Chondrocyte (in vitro differentiated cells): ENCODE results near the gene ZNF217. TPM values are rescaled to one million over a fixed set of nuclear protein-coding genes. Genes with fewer than 3 reads are reported as not detected.
"Not testable (repeated sequence)": the region's sequence is repeated elsewhere in the genome, so short reads cannot be mapped to it uniquely, and the experiment has no call there.

Experiments
- DNase-seq: peaks from one replicate; pipeline ENCODE4 v3.0.0; 2021; ENCODE audit warnings: mixed read lengths, low spot score
- H3K27ac Mint-ChIP-seq: one replicate; pipeline ENCODE4 v1.8.0; 2021; ENCODE audit warnings: mild to moderate bottlenecking, moderate library complexity, mixed read lengths; ENCODE audit not compliant: unreplicated experiment
- H3K27me3 Mint-ChIP-seq: 2 replicates; pipeline ENCODE4 v1.8.0; 2021; ENCODE audit warnings: low read depth, mixed read lengths
- H3K36me3 Mint-ChIP-seq: 2 replicates; pipeline ENCODE4 v1.8.0; 2021; ENCODE audit warnings: low read depth, mixed read lengths
- H3K4me1 Mint-ChIP-seq: 2 replicates; pipeline ENCODE4 v1.8.0; 2021; ENCODE audit warnings: low read depth, mild to moderate bottlenecking, mixed read lengths
- H3K4me3 Mint-ChIP-seq: one replicate; pipeline ENCODE4 v1.8.0; 2021; ENCODE audit warnings: mild to moderate bottlenecking, moderate library complexity, mixed read lengths; ENCODE audit not compliant: unreplicated experiment
- H3K9me3 Mint-ChIP-seq: 2 replicates; pipeline ENCODE4 v1.8.0; 2021; ENCODE audit warnings: low read depth, mixed read lengths
- CTCF ChIP-seq: fragments of 200-600 bp; sonication (generic); IDR thresholded peaks from 2 replicates; pipeline ENCODE4 v1.5.0; 2021; ENCODE audit warnings: antibody characterized with exemption, mild to moderate bottlenecking, moderate library complexity
- total RNA-seq: library from RNA; stranded (reverse); gene quantifications from 3 replicates; pipeline ENCODE4 v1.2.1, GENCODE V29; 2021

ZNF217 gene
- total RNA-seq, 1 donor from 2014 or later, result 28.7 TPM

GRCh38 chr20:53587157-53587703 lies 6.4 kb downstream of the ZNF217 start:
- H3K9me3 Mint-ChIP-seq, H3K4me3 Mint-ChIP-seq, H3K27me3 Mint-ChIP-seq, H3K27ac Mint-ChIP-seq, DNase-seq, H3K36me3 Mint-ChIP-seq: not testable (repeated sequence)
- H3K4me1 Mint-ChIP-seq, result peaks cover 86% of the 10 kb centered on the region

GRCh38 chr20:53586640-53587039 lies 7.0 kb downstream of the ZNF217 start:
- Mint-ChIP-seq H3K4me3 (no peak overlapping the region), H3K27ac (peak overlapping the region; percentile 74), H3K27me3 (no peaks in the 10 kb centered on the region), H3K9me3 (no peaks in the 10 kb centered on the region), H3K36me3 (peaks cover 7% of the 10 kb centered on the region), H3K4me1 (peaks cover 84% of the 10 kb centered on the region)
- no peak for TF ChIP-seq CTCF
- no peak for DNase-seq

GRCh38 chr20:53585910-53586309 lies 7.7 kb downstream of the ZNF217 start:
- DNase-seq, H3K4me3 Mint-ChIP-seq, H3K36me3 Mint-ChIP-seq, H3K9me3 Mint-ChIP-seq, H3K27me3 Mint-ChIP-seq: not testable (repeated sequence)
- Mint-ChIP-seq H3K27ac (peak overlapping the region; percentile 74), H3K4me1 (peaks cover 76% of the 10 kb centered on the region)

- H3K4me1 Mint-ChIP-seq, result peaks cover 76% of the 10 kb centered on the region
- not testable (repeated sequence) for H3K36me3 Mint-ChIP-seq, H3K4me3 Mint-ChIP-seq, DNase-seq, H3K27me3 Mint-ChIP-seq, H3K9me3 Mint-ChIP-seq
- H3K27ac Mint-ChIP-seq, result peak overlapping the region; percentile 41
These were observed 8.6 kb downstream of the ZNF217 start for GRCh38 chr20:53585004-53585569.

GRCh38 chr20:53584550-53584913 lies 9.1 kb downstream of the ZNF217 start:
- H3K4me1 Mint-ChIP-seq, result peaks cover 76% of the 10 kb centered on the region
- not testable (repeated sequence) for H3K9me3 Mint-ChIP-seq, H3K36me3 Mint-ChIP-seq, H3K4me3 Mint-ChIP-seq, H3K27me3 Mint-ChIP-seq, DNase-seq
- peak overlapping the region; percentile 90 for H3K27ac Mint-ChIP-seq

GRCh38 chr20:53583660-53584549 lies 9.7 kb downstream of the ZNF217 start:
- H3K27me3 Mint-ChIP-seq, H3K4me3 Mint-ChIP-seq, H3K9me3 Mint-ChIP-seq, DNase-seq, H3K36me3 Mint-ChIP-seq: not testable (repeated sequence)
- Mint-ChIP-seq H3K4me1 (peaks cover 76% of the 10 kb centered on the region), H3K27ac (peak overlapping the region; percentile 90)

GRCh38 chr20:53582574-53583351 lies 10.9 kb downstream of the ZNF217 start:
- Mint-ChIP-seq H3K27me3 (no peaks in the 10 kb centered on the region), H3K36me3 (peaks cover 8% of the 10 kb centered on the region), H3K4me1 (peaks cover 76% of the 10 kb centered on the region), H3K9me3 (no peaks in the 10 kb centered on the region), H3K4me3 (no peak overlapping the region), H3K27ac (peak overlapping the region; percentile 90)
- no peak for TF ChIP-seq CTCF
- DNase-seq, result no peak
